Uterus (tissue), 4 donors: Measurements from ENCODE around the gene CSF2. TPM values are rescaled to one million over a fixed set of nuclear protein-coding genes. Genes with fewer than 3 reads are reported as not detected.

Experiments used
- DNase-seq, 2 donors: peaks; one replicate each; pipeline ENCODE4 v3.0.0-alpha.2; 2019 to 2020
- H3K27ac ChIP-seq, 2 donors: fragments of 200-600 bp; sonication (generic); 1 replicate in 1 of 2; 2 replicates in 1 of 2; pipeline ENCODE4 v1.5.1; 2016 to 2018
- H3K27me3 ChIP-seq, 2 donors: fragments of 200-600 bp; sonication (generic); one replicate each; pipeline ENCODE4 v1.5.1; 2018 to 2019; ENCODE audit warnings: control low read depth in 1 of 2
- H3K36me3 ChIP-seq, 2 donors: fragments of 200-600 bp; sonication (generic); one replicate each; pipeline ENCODE4 v1.5.1; 2019; ENCODE audit warnings: control low read depth in 1 of 2
- H3K4me1 ChIP-seq, 2 donors: fragments of 200-600 bp; sonication (generic); one replicate each; pipeline ENCODE4 v1.5.1; 2018 to 2019; ENCODE audit warnings: control low read depth in 1 of 2
- H3K4me3 ChIP-seq, 2 donors: fragments of 200-600 bp; sonication (generic); 1 replicate in 1 of 2; 2 replicates in 1 of 2; pipeline ENCODE4 v1.5.1; 2018 to 2019; ENCODE audit warnings: mild to moderate bottlenecking in 1 of 2
- H3K9me3 ChIP-seq, 2 donors: fragments of 200-600 bp; sonication (generic); one replicate each; pipeline ENCODE4 v1.5.1; 2019; ENCODE audit warnings: control low read depth in 1 of 2
- CTCF ChIP-seq, 4 experiments: fragments of 200-600 bp in 2 of 4; fragments of 450-650 bp in 2 of 4; sonication (generic) in 2 of 4; IDR thresholded peaks; one replicate each; pipeline ENCODE4 v1.5.1; 2016 to 2019; ENCODE audit warnings: antibody characterized with exemption in 4 of 4, mild to moderate bottlenecking in 2 of 4, moderate library complexity in 1 of 4
- POLR2A ChIP-seq, 2 donors: fragments of 450-650 bp; IDR thresholded peaks; one replicate each; pipeline ENCODE4 v1.6.1; 2016; ENCODE audit warnings: antibody characterized with exemption in 2 of 2, mild to moderate bottlenecking in 1 of 2, moderate library complexity in 1 of 2
- intact Hi-C: fragments of 100-400 bp; cut with DNase I; formaldehyde crosslinking; loops from one replicate; pipeline ENCODE4 v1.15.1; 2023; ENCODE audit warnings: low total_unique reads
- total RNA-seq, 4 donors: library from RNA; depleted of rRNA in 3 of 4; stranded (reverse); fragments of >200 nt in 3 of 4; gene quantifications; one replicate each; pipeline versions ENCODE4 v1.1.0 to v1.2.4, GENCODE V29; 2014 to 2023
- donor health status: DM: yes; HTN: yes; CAD: no.

Gene CSF2
- total RNA-seq, 4 donors from 2014 or later: not detected

DNA sequence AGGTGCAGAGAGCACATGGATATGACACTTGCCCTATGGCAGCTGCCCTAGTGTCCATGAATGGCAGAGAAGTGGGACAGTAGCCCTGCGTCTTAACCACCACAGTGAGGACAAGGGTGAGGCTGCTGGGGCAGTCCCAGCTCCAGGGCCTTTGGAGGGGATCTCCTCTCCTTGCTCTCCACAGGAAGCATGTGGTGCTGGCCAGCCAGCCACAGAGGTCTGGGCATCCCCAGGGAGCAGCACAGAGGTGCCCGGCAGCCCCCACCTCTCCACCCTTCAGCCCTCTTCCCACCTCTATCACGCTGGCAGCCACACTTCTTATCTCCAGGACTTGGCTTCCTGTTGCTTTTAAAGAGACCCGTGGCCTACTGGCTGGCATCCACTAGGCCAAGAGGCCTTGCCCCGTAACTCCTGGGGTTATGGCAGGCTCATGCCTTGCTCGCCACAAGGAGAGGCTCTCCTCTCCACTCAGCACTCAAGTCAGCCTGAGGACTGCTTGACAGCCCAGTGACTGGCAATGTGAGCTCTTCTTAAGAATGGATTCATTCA, 21.9 kb downstream of the CSF2 start:
- TF ChIP-seq CTCF (IDR thresholded peaks at IDR 0.05) (no peak), POLR2A (IDR thresholded peaks at IDR 0.05) (no peak)
- Histone ChIP-seq H3K9me3 (no peaks in the 10 kb centered on the region), H3K4me3 (no peak overlapping the region), H3K36me3 (no peaks in the 10 kb centered on the region), H3K4me1 (no peaks in the 10 kb centered on the region), H3K27ac (no peak overlapping the region), H3K27me3 (no peaks in the 10 kb centered on the region)
- no peak for DNase-seq
- intact Hi-C loops: no loop called here

DNA sequence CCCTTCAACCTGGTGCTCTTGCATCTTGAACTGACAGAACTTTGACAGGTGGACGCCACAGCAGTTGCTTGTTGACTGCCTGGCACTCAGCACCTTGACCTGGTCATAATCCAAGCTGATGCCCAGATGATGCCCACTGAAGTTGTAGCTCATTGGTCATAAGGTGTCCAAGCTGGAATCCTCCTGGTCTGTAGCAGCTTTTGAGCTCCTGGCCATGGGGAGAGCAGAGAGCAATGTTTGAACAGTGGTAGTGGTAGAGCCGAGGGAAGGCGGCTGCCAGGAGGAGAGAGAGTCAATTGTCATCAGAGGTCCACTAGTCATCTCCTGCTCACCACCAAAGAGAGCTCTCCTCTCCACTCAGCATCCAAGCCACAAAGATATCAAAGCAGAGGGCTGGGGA, 23.3 kb downstream of the CSF2 start:
- Histone ChIP-seq H3K9me3 (no peaks in the 10 kb centered on the region), H3K27ac (no peak overlapping the region), H3K36me3 (no peaks in the 10 kb centered on the region), H3K27me3 (no peaks in the 10 kb centered on the region), H3K4me3 (no peak overlapping the region), H3K4me1 (no peaks in the 10 kb centered on the region)
- TF ChIP-seq POLR2A (IDR thresholded peaks at IDR 0.05) (no peak), CTCF (IDR thresholded peaks at IDR 0.05) (no peak)
- DNase-seq: no peak
- intact Hi-C loops: no loop called here

GRCh38 chr5:132098151-132098594, 24.6 kb downstream of the CSF2 start:
- Histone ChIP-seq H3K27ac (no peak overlapping the region), H3K36me3 (no peaks in the 10 kb centered on the region), H3K4me3 (no peak overlapping the region), H3K27me3 (no peaks in the 10 kb centered on the region), H3K9me3 (no peaks in the 10 kb centered on the region), H3K4me1 (no peaks in the 10 kb centered on the region)
- intact Hi-C loops: no loop called here
- no peak for DNase-seq
- no peak for TF ChIP-seq CTCF (IDR thresholded peaks at IDR 0.05)
- TF ChIP-seq POLR2A (IDR thresholded peaks at IDR 0.05): no peak

- no peaks in the 10 kb centered on the region for H3K27me3 ChIP-seq
- H3K4me3 ChIP-seq: no peak overlapping the region
- no peak for DNase-seq
- H3K36me3 ChIP-seq: no peaks in the 10 kb centered on the region
- H3K4me1 ChIP-seq: no peaks in the 10 kb centered on the region
- TF ChIP-seq CTCF (IDR thresholded peaks at IDR 0.05): no peak
- TF ChIP-seq POLR2A (IDR thresholded peaks at IDR 0.05): no peak
- no peaks in the 10 kb centered on the region for H3K9me3 ChIP-seq
- no peak overlapping the region for H3K27ac ChIP-seq
- intact Hi-C loops: no loop called here
Observed at GRCh38 chr5:132098621-132099020, 25.0 kb downstream of the CSF2 start.

GRCh38 chr5:132099076-132099748, 25.6 kb downstream of the CSF2 start:
- intact Hi-C loops: no loop called here
- H3K36me3 ChIP-seq: no peaks in the 10 kb centered on the region
- H3K9me3 ChIP-seq: no peaks in the 10 kb centered on the region
- no peaks in the 10 kb centered on the region for H3K4me1 ChIP-seq
- no peak for DNase-seq
- no peak overlapping the region for H3K27ac ChIP-seq
- H3K4me3 ChIP-seq: no peak overlapping the region
- H3K27me3 ChIP-seq: no peaks in the 10 kb centered on the region
- TF ChIP-seq POLR2A (IDR thresholded peaks at IDR 0.05) (no peak), CTCF (IDR thresholded peaks at IDR 0.05) (no peak)
